GM12892 (cell line): ENCODE results near the gene MST1R.
"Not testable (repeated sequence)": the region's sequence is repeated elsewhere in the genome, so short reads cannot be mapped to it uniquely, and the experiment has no call there.

Source experiments
- DNase-seq: peaks from one replicate; pipeline ENCODE4 v3.0.0; 2011; ENCODE audit not compliant: insufficient read length
- FAIRE-seq: peaks from 2 replicates; lab custom pipeline; 2011; peaks lifted over from hg19 to GRCh38; lab: Jason Lieb, UNC
- POLR2A ChIP-seq: IDR thresholded peaks from 2 replicates; pipeline ENCODE4 v1.6.1; 2011; ENCODE audit warnings: low read depth, low read length, control low read depth
- POLR2AphosphoS5 ChIP-seq: IDR thresholded peaks from 2 replicates; pipeline ENCODE4 v1.6.1; 2011; ENCODE audit warnings: low read depth, low read length, control low read depth
- TAF1 ChIP-seq: IDR thresholded peaks from 2 replicates; pipeline ENCODE4 v1.6.1; 2011; ENCODE audit warnings: low read depth, mild to moderate bottlenecking, control low read depth, low read length, borderline replicate concordance

Gene MST1R

GRCh38 chr3:49910409-49911123, 6.9 kb upstream of the MST1R start:
- TF ChIP-seq POLR2AphosphoS5 (no peak), TAF1 (no peak), POLR2A (no peak)
- DNase-seq (no peak), FAIRE-seq (no peak)

- DNase-seq (no peak), FAIRE-seq (no peak)
- TF ChIP-seq POLR2AphosphoS5 (no peak), TAF1 (no peak), POLR2A (no peak)
Observed at GRCh38 chr3:49908373-49909199, 4.9 kb upstream of the MST1R start.

DNA sequence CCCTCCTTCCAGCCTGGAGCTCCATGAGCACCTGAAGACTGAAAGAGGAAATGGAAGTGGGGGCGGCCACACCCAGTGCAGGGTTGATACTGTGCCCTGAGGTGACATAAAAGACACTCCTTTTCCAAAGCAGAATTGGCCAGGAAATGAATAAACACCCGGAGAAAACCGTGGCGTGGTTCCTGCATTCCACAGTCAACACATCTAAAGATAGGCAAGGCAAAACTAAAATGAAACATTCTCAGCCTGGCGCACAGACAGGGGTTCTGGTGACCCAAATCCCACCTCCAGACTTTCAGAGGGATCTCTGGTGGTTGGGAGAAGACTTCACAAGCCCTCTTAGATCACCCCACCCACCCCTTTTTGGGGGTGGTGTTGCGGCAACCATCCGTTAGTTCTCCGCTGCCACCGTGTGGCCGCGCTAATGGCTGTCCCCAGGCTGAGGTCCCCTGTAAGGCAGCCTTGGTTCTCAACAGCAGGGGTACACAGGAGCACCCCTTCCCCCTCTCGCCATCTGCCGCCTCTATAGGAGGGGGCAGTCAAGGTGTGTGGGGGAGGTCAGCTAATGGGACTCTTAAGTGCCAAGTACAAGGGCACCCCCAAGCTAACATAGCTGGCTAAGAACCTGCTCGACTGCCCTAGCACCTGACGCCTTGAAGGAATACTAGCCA, 2.5 kb upstream of the MST1R start:
- FAIRE-seq: peak; percentile 98
- no peak for TF ChIP-seq TAF1
- no peak for TF ChIP-seq POLR2AphosphoS5
- no peak for TF ChIP-seq POLR2A
- DNase-seq: peak; percentile 78

DNA sequence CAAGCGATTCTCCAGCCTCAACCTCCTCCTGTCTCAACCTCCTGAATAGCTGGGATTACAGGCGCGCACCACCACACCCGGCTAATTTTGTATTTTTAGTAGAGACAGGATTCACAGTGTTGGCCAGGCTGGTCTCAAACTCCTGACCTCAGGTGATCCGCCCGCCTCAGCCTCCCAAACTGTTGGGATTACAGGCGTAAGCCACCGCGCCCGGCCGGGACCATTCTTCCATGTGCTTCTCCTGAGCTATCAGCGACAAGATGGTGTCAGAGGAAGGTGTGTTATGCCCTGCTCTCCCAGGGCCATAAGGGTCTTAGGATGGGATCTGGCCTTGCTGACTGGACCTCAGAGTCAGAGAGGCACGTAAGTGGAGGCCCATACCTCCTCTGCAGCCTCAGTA, 775 bp upstream of the MST1R start:
- not testable (repeated sequence) for FAIRE-seq

GRCh38 chr3:49902511-49903345, 945 bp downstream of the MST1R start:
- FAIRE-seq (no peak), DNase-seq (no peak)
- no peak for TF ChIP-seq TAF1
- TF ChIP-seq POLR2AphosphoS5: no peak
- TF ChIP-seq POLR2A: no peak

More for the DNA sequence above, 775 bp upstream of the MST1R start:
- not testable (repeated sequence) for DNase-seq

- TF ChIP-seq TAF1 (no peak), POLR2A (no peak), POLR2AphosphoS5 (no peak)
- DNase-seq: no peak
- FAIRE-seq: peak; percentile 88
Observed at GRCh38 chr3:49901366-49902339, 2.0 kb downstream of the MST1R start.

DNA sequence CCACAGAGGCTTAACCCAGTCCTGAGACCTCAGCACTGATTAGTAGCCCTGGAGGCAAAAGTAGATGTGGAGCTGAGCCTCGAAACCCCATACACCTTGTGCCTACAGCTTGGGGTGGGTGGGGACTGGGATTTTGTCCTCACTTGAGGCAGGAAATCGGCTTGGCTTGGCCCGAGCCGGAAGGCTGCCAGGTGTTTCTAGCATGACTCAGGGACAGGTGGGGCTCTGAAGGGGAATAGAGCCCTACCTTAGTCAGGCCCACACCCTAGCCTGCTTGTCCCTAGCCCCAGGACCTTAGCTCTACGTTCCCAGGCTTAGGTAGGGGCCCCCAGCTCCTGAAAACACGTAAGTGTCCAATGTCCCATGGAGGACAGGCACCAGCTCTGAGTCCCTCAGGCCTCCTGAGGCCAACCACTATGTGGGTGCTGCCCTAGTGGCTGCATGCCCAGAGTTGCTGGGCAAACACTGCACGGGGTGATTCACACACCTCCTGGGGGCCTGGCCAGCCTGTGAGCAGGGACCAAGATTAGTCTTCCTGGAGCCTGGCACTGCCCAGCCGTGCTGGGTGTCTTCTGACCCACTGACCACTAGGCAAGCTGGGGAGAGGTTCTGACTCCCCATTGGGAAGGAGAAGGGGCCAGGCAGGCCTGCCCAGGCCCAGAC, 3.1 kb downstream of the MST1R start:
- FAIRE-seq (no peak), DNase-seq (no peak)
- TF ChIP-seq POLR2A (no peak), POLR2AphosphoS5 (no peak), TAF1 (no peak)

- TF ChIP-seq TAF1 (no peak), POLR2A (no peak), POLR2AphosphoS5 (no peak)
- DNase-seq: no peak
- FAIRE-seq: no peak
Observed at GRCh38 chr3:49899815-49900214, 3.9 kb downstream of the MST1R start.

- DNase-seq (no peak), FAIRE-seq (no peak)
- TF ChIP-seq TAF1 (no peak), POLR2AphosphoS5 (no peak), POLR2A (no peak)
Observed at GRCh38 chr3:49898991-49899390, 4.7 kb downstream of the MST1R start.

- no peak for TF ChIP-seq TAF1
- FAIRE-seq (no peak), DNase-seq (no peak)
Observed at GRCh38 chr3:49896345-49896744, 7.3 kb downstream of the MST1R start.

- FAIRE-seq (no peak), DNase-seq (no peak)
- TF ChIP-seq POLR2A (no peak), TAF1 (no peak), POLR2AphosphoS5 (no peak)
Observed at GRCh38 chr3:49895791-49896190, 7.9 kb downstream of the MST1R start.
